SU-DHL-6 (cell line): ENCODE data around the gene AHDC1.

ENCODE experiments used
- EZH2phosphoT487 ChIP-seq: fragments of 200-600 bp; sonication (generic), shearing (Covaris generic); conservative IDR thresholded peaks from 2 replicates; pipeline ENCODE4 v1.6.1; 2018; ENCODE audit warnings: mild to moderate bottlenecking, antibody characterized with exemption, low read length, moderate library complexity, mixed read lengths
- TF ChIP-seq, protein P1 (sequence below): fragments of 200-600 bp; sonication (generic); IDR thresholded peaks from one replicate; pipeline ENCODE4 v1.5.1; 2017; ENCODE audit warnings: antibody characterized with exemption, mild to moderate bottlenecking, low read length, moderate library complexity; ENCODE audit not compliant: insufficient read depth, poor library complexity, severe bottlenecking

GRCh38 chr1:27591622-27592021 lies 12.3 kb downstream of the AHDC1 start:
- TF ChIP-seq, protein P1, sequence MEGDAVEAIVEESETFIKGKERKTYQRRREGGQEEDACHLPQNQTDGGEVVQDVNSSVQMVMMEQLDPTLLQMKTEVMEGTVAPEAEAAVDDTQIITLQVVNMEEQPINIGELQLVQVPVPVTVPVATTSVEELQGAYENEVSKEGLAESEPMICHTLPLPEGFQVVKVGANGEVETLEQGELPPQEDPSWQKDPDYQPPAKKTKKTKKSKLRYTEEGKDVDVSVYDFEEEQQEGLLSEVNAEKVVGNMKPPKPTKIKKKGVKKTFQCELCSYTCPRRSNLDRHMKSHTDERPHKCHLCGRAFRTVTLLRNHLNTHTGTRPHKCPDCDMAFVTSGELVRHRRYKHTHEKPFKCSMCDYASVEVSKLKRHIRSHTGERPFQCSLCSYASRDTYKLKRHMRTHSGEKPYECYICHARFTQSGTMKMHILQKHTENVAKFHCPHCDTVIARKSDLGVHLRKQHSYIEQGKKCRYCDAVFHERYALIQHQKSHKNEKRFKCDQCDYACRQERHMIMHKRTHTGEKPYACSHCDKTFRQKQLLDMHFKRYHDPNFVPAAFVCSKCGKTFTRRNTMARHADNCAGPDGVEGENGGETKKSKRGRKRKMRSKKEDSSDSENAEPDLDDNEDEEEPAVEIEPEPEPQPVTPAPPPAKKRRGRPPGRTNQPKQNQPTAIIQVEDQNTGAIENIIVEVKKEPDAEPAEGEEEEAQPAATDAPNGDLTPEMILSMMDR = no peak
- no peak for TF ChIP-seq EZH2phosphoT487
